Skeletal muscle tissue (tissue), 4 donors: ENCODE results near the gene ACYP2. TPM values are rescaled to one million over a fixed set of nuclear protein-coding genes. Genes with fewer than 3 reads are reported as not detected.
A peak's percentile ranks its signal among the peaks of the same experiment; 100 is the strongest.
"Not testable (repeated sequence)": the region's sequence is repeated elsewhere in the genome, so short reads cannot be mapped to it uniquely, and the experiment has no call there.

Experiments used
- H3K27ac ChIP-seq: one replicate; pipeline ENCODE4 v1.7.0; 2013; ENCODE audit warnings: mild to moderate bottlenecking, low read depth, low read length, inconsistent platforms
- H3K27me3 ChIP-seq, 3 donors: one replicate each; pipeline ENCODE4 v1.7.0; 2013; ENCODE audit warnings: low read length in 3 of 3; ENCODE audit not compliant: control insufficient read depth in 3 of 3, insufficient read depth in 3 of 3
- H3K36me3 ChIP-seq, 3 donors: one replicate each; pipeline ENCODE4 v1.7.0; 2013; ENCODE audit warnings: low read length in 3 of 3; ENCODE audit not compliant: control insufficient read depth in 3 of 3, insufficient read depth in 3 of 3
- H3K4me1 ChIP-seq, 3 donors: one replicate each; pipeline ENCODE4 v1.7.0; 2013; ENCODE audit warnings: low read length in 3 of 3, mild to moderate bottlenecking in 3 of 3; ENCODE audit not compliant: control insufficient read depth in 3 of 3, insufficient read depth in 3 of 3
- H3K4me3 ChIP-seq, 3 donors: one replicate each; pipeline ENCODE4 v1.7.0; 2013; ENCODE audit warnings: low read length in 3 of 3
- H3K9ac ChIP-seq, 3 donors: one replicate each; pipeline ENCODE4 v1.7.0; 2013; ENCODE audit warnings: low read length in 3 of 3, mild to moderate bottlenecking in 3 of 3, moderate library complexity in 2 of 3, low read depth in 1 of 3
- H3K9me3 ChIP-seq, 3 donors: one replicate each; pipeline ENCODE4 v1.7.0; 2013; ENCODE audit warnings: low read length in 3 of 3; ENCODE audit not compliant: control insufficient read depth in 3 of 3
- total RNA-seq: library from RNA; depleted of rRNA; stranded (reverse); fragments of >200 nt; gene quantifications from one replicate; pipeline ENCODE4 v1.2.3, GENCODE V29; 2014
- donor health status: Osteomylitis.

The ACYP2 gene
- total RNA-seq, 1 donor from 2014 or later, result 13.0 TPM

GRCh38 chr2:54107903-54108615, 7.4 kb upstream of the ACYP2 start:
- peaks cover 0 to 11% (median 6%) of the 10 kb centered on the region in 3 donors for H3K4me1 ChIP-seq
- H3K36me3 ChIP-seq, result no peaks in the 10 kb centered on the region
- peak overlapping the region in 1 of 3 donors; percentile 3 for H3K9ac ChIP-seq
- H3K4me3 ChIP-seq, result no peak overlapping the region
- H3K27me3 ChIP-seq, result no peaks in the 10 kb centered on the region
- no peaks in the 10 kb centered on the region for H3K9me3 ChIP-seq
- H3K27ac ChIP-seq, result no peak overlapping the region

- peaks cover 5 to 7% (median 6%) of the 10 kb centered on the region in 3 donors for H3K4me1 ChIP-seq
- no peak overlapping the region for H3K27ac ChIP-seq
- H3K36me3 ChIP-seq, result no peaks in the 10 kb centered on the region
- no peak overlapping the region for H3K9ac ChIP-seq
- no peaks in the 10 kb centered on the region for H3K9me3 ChIP-seq
- H3K27me3 ChIP-seq, result no peaks in the 10 kb centered on the region
- H3K4me3 ChIP-seq, result no peak overlapping the region
These were observed 5.6 kb upstream of the ACYP2 start for GRCh38 chr2:54109848-54110247.

GRCh38 chr2:54114479-54114878, 936 bp upstream of the ACYP2 start:
- H3K27ac ChIP-seq, result peak overlapping the region; percentile 100
- peak overlapping the region in 2 of 3 donors; percentile 92 to 94 for H3K4me3 ChIP-seq
- not testable (repeated sequence) for H3K9me3 ChIP-seq, H3K27me3 ChIP-seq, H3K4me1 ChIP-seq, H3K36me3 ChIP-seq
- peak overlapping the region; percentile 98 to 100 (median 99) for H3K9ac ChIP-seq

- Histone ChIP-seq H3K4me3 (peak overlapping the region; percentile 92 to 94 (median 94)), H3K27me3 (no peaks in the 10 kb centered on the region), H3K9me3 (peaks cover 0 to 3% (median 0%) of the 10 kb centered on the region in 3 donors), H3K4me1 (peaks cover 0 to 7% (median 5%) of the 10 kb centered on the region in 3 donors), H3K9ac (peak overlapping the region; percentile 98 to 100 (median 99)), H3K36me3 (peaks cover 0 to 4% (median 2%) of the 10 kb centered on the region in 3 donors), H3K27ac (peak overlapping the region; percentile 100)
These were observed 505 bp upstream of the ACYP2 start for GRCh38 chr2:54114936-54115283.

GRCh38 chr2:54116598-54116997, 1.2 kb downstream of the ACYP2 start:
- H3K9me3 ChIP-seq, H3K27me3 ChIP-seq, H3K4me1 ChIP-seq, H3K9ac ChIP-seq: not testable (repeated sequence)
- H3K36me3 ChIP-seq, result peaks cover 6 to 12% (median 9%) of the 10 kb centered on the region in 3 donors
- H3K4me3 ChIP-seq, result peak overlapping the region in 2 of 3 donors; percentile 92 to 94
- H3K27ac ChIP-seq, result peak overlapping the region; percentile 100

GRCh38 chr2:54120950-54121349, 5.5 kb downstream of the ACYP2 start:
- Histone ChIP-seq H3K27me3 (no peaks in the 10 kb centered on the region), H3K4me1 (peaks cover 19 to 23% (median 21%) of the 10 kb centered on the region in 3 donors), H3K9ac (no peak overlapping the region), H3K36me3 (peaks cover 6 to 12% (median 9%) of the 10 kb centered on the region in 3 donors), H3K4me3 (no peak overlapping the region), H3K9me3 (peaks cover 3 to 6% (median 4%) of the 10 kb centered on the region in 3 donors), H3K27ac (no peak overlapping the region)

GRCh38 chr2:54122171-54122935, 6.9 kb downstream of the ACYP2 start:
- Histone ChIP-seq H3K9me3 (peaks cover 0 to 6% (median 4%) of the 10 kb centered on the region in 3 donors), H3K4me3 (peak overlapping the region; percentile 17 to 49 (median 24)), H3K9ac (peak overlapping the region in 2 of 3 donors; percentile 1 to 42), H3K27ac (peak overlapping the region; percentile 88), H3K36me3 (peaks cover 6 to 12% (median 9%) of the 10 kb centered on the region in 3 donors), H3K4me1 (peaks cover 19 to 23% (median 21%) of the 10 kb centered on the region in 3 donors), H3K27me3 (no peaks in the 10 kb centered on the region)

GRCh38 chr2:54122939-54123338, 7.5 kb downstream of the ACYP2 start:
- peaks cover 19 to 23% (median 21%) of the 10 kb centered on the region in 3 donors for H3K4me1 ChIP-seq
- no peaks in the 10 kb centered on the region for H3K27me3 ChIP-seq
- peak overlapping the region; percentile 88 for H3K27ac ChIP-seq
- H3K9me3 ChIP-seq, result peaks cover 0 to 6% (median 4%) of the 10 kb centered on the region in 3 donors
- H3K4me3 ChIP-seq, result peak overlapping the region; percentile 24 to 49 (median 48)
- H3K36me3 ChIP-seq, result peaks cover 6 to 12% (median 7%) of the 10 kb centered on the region in 3 donors
- peak overlapping the region in 2 of 3 donors; percentile 2 to 42 for H3K9ac ChIP-seq

GRCh38 chr2:54127174-54127573, 11.8 kb downstream of the ACYP2 start:
- H3K27ac ChIP-seq, H3K9me3 ChIP-seq, H3K27me3 ChIP-seq, H3K36me3 ChIP-seq, H3K9ac ChIP-seq, H3K4me3 ChIP-seq: not testable (repeated sequence)
- H3K4me1 ChIP-seq, result peaks cover 14 to 16% (median 14%) of the 10 kb centered on the region in 3 donors

GRCh38 chr2:54133056-54133455, 17.6 kb downstream of the ACYP2 start:
- no peak overlapping the region for H3K4me3 ChIP-seq
- H3K4me1 ChIP-seq, result no peaks in the 10 kb centered on the region
- H3K36me3 ChIP-seq, result peaks cover 0 to 4% (median 0%) of the 10 kb centered on the region in 3 donors

More at GRCh38 chr2:54133056-54133455, 17.6 kb downstream of the ACYP2 start:
- Histone ChIP-seq H3K9ac (no peak overlapping the region), H3K9me3 (no peaks in the 10 kb centered on the region), H3K27ac (no peak overlapping the region), H3K27me3 (no peaks in the 10 kb centered on the region)
